Kidney epithelial cell (primary cell): ENCODE measurements around the gene SETD1B. TPM values are rescaled to one million over a fixed set of nuclear protein-coding genes. Genes with fewer than 3 reads are reported as not detected.
"Not testable (repeated sequence)": the region's sequence is repeated elsewhere in the genome, so short reads cannot be mapped to it uniquely, and the experiment has no call there.

ENCODE experiments used
- DNase-seq: peaks from one replicate; pipeline ENCODE4 v3.0.0-alpha.2; 2010; ENCODE audit warnings: low read depth
- H3K27me3 ChIP-seq: 2 replicates; pipeline ENCODE4 v1.6.0; 2011; ENCODE audit warnings: low read length; ENCODE audit not compliant: control insufficient read depth, insufficient read depth
- H3K36me3 ChIP-seq: 2 replicates; pipeline ENCODE4 v1.5.1; 2011; ENCODE audit warnings: low read length; ENCODE audit not compliant: control insufficient read depth, insufficient read depth
- H3K4me3 ChIP-seq: 2 replicates; pipeline ENCODE4 v1.5.1; 2011; ENCODE audit warnings: low read depth, mild to moderate bottlenecking, control low read depth, low read length
- CTCF ChIP-seq: IDR thresholded peaks from 2 replicates; pipeline ENCODE4 v1.5.1; 2011; ENCODE audit warnings: mild to moderate bottlenecking, moderate library complexity, low read length, control low read depth, inconsistent platforms; ENCODE audit not compliant: insufficient read depth, poor library complexity, severe bottlenecking
- total RNA-seq: library from RNA; depleted of rRNA; stranded (reverse); fragments of >200 nt; gene quantifications from 2 replicates; pipeline ENCODE4 v1.2.3, GENCODE V29; 2015

The SETD1B gene
- total RNA-seq, 1 donor from 2014 or later: 8.1 TPM

GRCh38 chr12:121861636-121862254, 57.9 kb downstream of the SETD1B start:
- H3K27me3 ChIP-seq: no peaks in the 10 kb centered on the region
- no peak for DNase-seq
- no peak for TF ChIP-seq CTCF

GRCh38 chr12:121866331-121866730, 62.5 kb downstream of the SETD1B start:
- DNase-seq: no peak
- TF ChIP-seq CTCF: no peak
- Histone ChIP-seq H3K4me3 (no peak overlapping the region), H3K36me3 (no peaks in the 10 kb centered on the region), H3K27me3 (no peaks in the 10 kb centered on the region)

More at GRCh38 chr12:121861636-121862254, 57.9 kb downstream of the SETD1B start:
- no peak overlapping the region for H3K4me3 ChIP-seq
- H3K36me3 ChIP-seq: no peaks in the 10 kb centered on the region

- DNase-seq: not testable (repeated sequence)
These were observed 65.4 kb downstream of the SETD1B start for GRCh38 chr12:121869229-121869628.

GRCh38 chr12:121871467-121871866, 67.7 kb downstream of the SETD1B start:
- Histone ChIP-seq H3K27me3 (no peaks in the 10 kb centered on the region), H3K36me3 (no peaks in the 10 kb centered on the region)
- DNase-seq: no peak

More at GRCh38 chr12:121869229-121869628, 65.4 kb downstream of the SETD1B start:
- H3K36me3 ChIP-seq, H3K4me3 ChIP-seq, H3K27me3 ChIP-seq: not testable (repeated sequence)

GRCh38 chr12:121872546-121873215, 68.9 kb downstream of the SETD1B start:
- Histone ChIP-seq H3K36me3 (no peaks in the 10 kb centered on the region), H3K27me3 (no peaks in the 10 kb centered on the region), H3K4me3 (no peak overlapping the region)
- peak; percentile 45 for DNase-seq
- TF ChIP-seq CTCF: no peak

More at GRCh38 chr12:121871467-121871866, 67.7 kb downstream of the SETD1B start:
- no peak overlapping the region for H3K4me3 ChIP-seq
- no peak for TF ChIP-seq CTCF

- no peak for TF ChIP-seq CTCF
- no peaks in the 10 kb centered on the region for H3K27me3 ChIP-seq
These were observed 69.4 kb downstream of the SETD1B start for GRCh38 chr12:121873216-121873569.

More at GRCh38 chr12:121873216-121873569, 69.4 kb downstream of the SETD1B start:
- no peak overlapping the region for H3K4me3 ChIP-seq
- DNase-seq: no peak
- no peaks in the 10 kb centered on the region for H3K36me3 ChIP-seq
